ENCODE data around the gene ABL2. TPM values are rescaled to one million over a fixed set of nuclear protein-coding genes. Genes with fewer than 3 reads are reported as not detected.

The ABL2 gene
- total RNA-seq, 8 experiments from 2014 or later = 12.3 to 26.6 (median 18.1) TPM

Other genes starting within 250 kb of the ABL2 start
- 10 to 100 TPM; 28.0 to 40.5 (median 33.2) TPM for gene FAM20B, start 203.8 kb downstream of the ABL2 start, total RNA-seq
- 10 to 100 TPM in 7 of 8 experiments, 1 to 10 TPM in 1; 9.2 to 27.9 (median 13.4) TPM for gene TOR3A, start 147.6 kb downstream of the ABL2 start, total RNA-seq
- gene SOAT1, start 64.1 kb upstream of the ABL2 start, total RNA-seq = 10 to 100 TPM in 6 of 8 experiments, 1 to 10 TPM in 2; 9.3 to 35.2 (median 11.8) TPM
- 1 to 10 TPM in 6 of 8 experiments, under 1 TPM in 2; 0.27 to 2.6 (median 1.5) TPM for gene AXDND1, start 136.3 kb upstream of the ABL2 start, total RNA-seq